ENCODE data around the gene STARD13. TPM values are rescaled to one million over a fixed set of nuclear protein-coding genes. Genes with fewer than 3 reads are reported as not detected.

The STARD13 gene
- total RNA-seq, 1 experiment from 2014 or later: 11.3 TPM

- DNase-seq: no peak
- Mint-ChIP-seq H3K27ac (ENCODE audit: unreplicated experiment) (no peak overlapping the region), H3K4me1 (ENCODE audit: low read depth, unreplicated experiment) (no peaks in the 10 kb centered on the region), H3K9me3 (ENCODE audit: low read depth, unreplicated experiment) (no peaks in the 10 kb centered on the region), H3K4me3 (ENCODE audit: low read depth, unreplicated experiment) (no peak overlapping the region), H3K27me3 (ENCODE audit: unreplicated experiment) (no peaks in the 10 kb centered on the region), H3K36me3 (ENCODE audit: insufficient read depth, unreplicated experiment) (no peaks in the 10 kb centered on the region)
- TF ChIP-seq CTCF (IDR thresholded peaks at IDR 0.05; ENCODE audit: unreplicated experiment): no peak
- no TSS peak for BruUV-seq (replicated peaks)
- intact Hi-C loops (cut with micrococcal nuclease; ENCODE audit: unreplicated experiment): no loop called here
- CTCF ChIA-PET: no interaction called here
Measured at GRCh38 chr13:33330483-33330882, 44.9 kb upstream of the STARD13 start.

GRCh38 chr13:33328701-33329100, 43.1 kb upstream of the STARD13 start:
- Mint-ChIP-seq H3K36me3 (ENCODE audit: insufficient read depth, unreplicated experiment) (no peaks in the 10 kb centered on the region), H3K4me1 (ENCODE audit: low read depth, unreplicated experiment) (no peaks in the 10 kb centered on the region), H3K27ac (ENCODE audit: unreplicated experiment) (no peak overlapping the region), H3K9me3 (ENCODE audit: low read depth, unreplicated experiment) (no peaks in the 10 kb centered on the region), H3K27me3 (ENCODE audit: unreplicated experiment) (no peaks in the 10 kb centered on the region), H3K4me3 (ENCODE audit: low read depth, unreplicated experiment) (no peak overlapping the region)
- no TSS peak for BruUV-seq (replicated peaks)
- no peak for TF ChIP-seq CTCF (IDR thresholded peaks at IDR 0.05; ENCODE audit: unreplicated experiment)
- DNase-seq: no peak
- CTCF ChIA-PET: interaction anchor here (0.6 kb wide), 1 partner anchor 98 kb away, joined by 3 read pairs; no protein-coding TSS in a partner anchor
- intact Hi-C loops (cut with micrococcal nuclease; ENCODE audit: unreplicated experiment): no loop called here

GRCh38 chr13:33326723-33327122, 41.2 kb upstream of the STARD13 start:
- Mint-ChIP-seq H3K4me1 (ENCODE audit: low read depth, unreplicated experiment) (no peaks in the 10 kb centered on the region), H3K36me3 (ENCODE audit: insufficient read depth, unreplicated experiment) (no peaks in the 10 kb centered on the region), H3K4me3 (ENCODE audit: low read depth, unreplicated experiment) (no peak overlapping the region), H3K27ac (ENCODE audit: unreplicated experiment) (no peak overlapping the region), H3K27me3 (ENCODE audit: unreplicated experiment) (no peaks in the 10 kb centered on the region), H3K9me3 (ENCODE audit: low read depth, unreplicated experiment) (no peaks in the 10 kb centered on the region)
- intact Hi-C loops (cut with micrococcal nuclease; ENCODE audit: unreplicated experiment): no loop called here
- DNase-seq: no peak
- TF ChIP-seq CTCF (IDR thresholded peaks at IDR 0.05; ENCODE audit: unreplicated experiment): no peak
- CTCF ChIA-PET: no interaction called here
- BruUV-seq (replicated peaks): no TSS peak

GRCh38 chr13:33326246-33326645, 40.7 kb upstream of the STARD13 start:
- no peak for DNase-seq
- no TSS peak for BruUV-seq (replicated peaks)
- H3K9me3 Mint-ChIP-seq (ENCODE audit: low read depth, unreplicated experiment): no peaks in the 10 kb centered on the region
- intact Hi-C loops (cut with micrococcal nuclease; ENCODE audit: unreplicated experiment): no loop called here
- CTCF ChIA-PET: no interaction called here
- no peak for TF ChIP-seq CTCF (IDR thresholded peaks at IDR 0.05; ENCODE audit: unreplicated experiment)
- no peak overlapping the region for H3K4me3 Mint-ChIP-seq (ENCODE audit: low read depth, unreplicated experiment)
- no peaks in the 10 kb centered on the region for H3K4me1 Mint-ChIP-seq (ENCODE audit: low read depth, unreplicated experiment)
- no peaks in the 10 kb centered on the region for H3K36me3 Mint-ChIP-seq (ENCODE audit: insufficient read depth, unreplicated experiment)
- H3K27me3 Mint-ChIP-seq (ENCODE audit: unreplicated experiment): no peaks in the 10 kb centered on the region
- no peak overlapping the region for H3K27ac Mint-ChIP-seq (ENCODE audit: unreplicated experiment)

Data from Calu3 (cell line).